Measurements from ENCODE around the gene ADO.

GRCh38 chr10:62795100-62795499 lies 9.4 kb upstream of the ADO start:
- TF ChIP-seq CTCF (IDR thresholded peaks at IDR 0.05; ENCODE audit: poor library complexity) (no peak), EZH2 (IDR thresholded peaks at IDR 0.05; ENCODE audit: borderline replicate concordance) (no peak), EZH2phosphoT487 (IDR thresholded peaks at IDR 0.05; ENCODE audit: low read depth, severe bottlenecking, unreplicated experiment) (no peak)
